ENCODE measurements around the gene PDE8B.

PDE8B gene

GRCh38 chr5:77280036-77280435 lies 69.6 kb downstream of the PDE8B start:
- Histone ChIP-seq H3K4ac (ENCODE audit: low read length) (no peak overlapping the region), H4K91ac (ENCODE audit: low read depth, low read length, poor library complexity) (no peak overlapping the region), H3K79me1 (ENCODE audit: low read depth, low read length) (no peaks in the 10 kb centered on the region), H3K4me3 (ENCODE audit: low read length in 2 of 2) (no peak overlapping the region), H3K4me2 (ENCODE audit: insufficient read depth, low read length, poor library complexity, severe bottlenecking) (no peak overlapping the region), H3K27me3 (ENCODE audit: control insufficient read depth in 3 of 3, insufficient read depth in 3 of 3, low read depth in 1 of 3, low read length in 3 of 3) (peaks cover 0 to 3% (median 0%) of the 10 kb centered on the region in 3 experiments), H2BK15ac (ENCODE audit: low read length) (no peak overlapping the region), H3K9ac (ENCODE audit: low read depth, low read length, poor library complexity) (no peak overlapping the region), H3K36me3 (replicated peaks in 1 of 2; ENCODE audit: control insufficient read depth in 2 of 2, insufficient read depth in 2 of 2, low read length in 2 of 2) (no peaks in the 10 kb centered on the region), H2BK5ac (ENCODE audit: low read length) (no peak overlapping the region), H2AK5ac (ENCODE audit: low read depth, low read length) (no peak overlapping the region), H3K14ac (ENCODE audit: low read length) (no peak overlapping the region), H3K23ac (ENCODE audit: low read depth, low read length, poor library complexity) (no peak overlapping the region), H3K27ac (replicated peaks; ENCODE audit: low read length) (no peak overlapping the region), H2AFZ (ENCODE audit: low read length) (no peak overlapping the region), H2BK12ac (ENCODE audit: low read length) (no peak overlapping the region), H4K8ac (ENCODE audit: low read depth, low read length) (no peak overlapping the region), H3K18ac (ENCODE audit: low read length) (no peak overlapping the region), H3K9me3 (replicated peaks in 1 of 2; ENCODE audit: control insufficient read depth in 2 of 2, insufficient read depth in 1 of 2, low read depth in 1 of 2, low read length in 2 of 2) (no peaks in the 10 kb centered on the region), H2BK120ac (ENCODE audit: low read depth, low read length) (no peak overlapping the region), H3K4me1 (ENCODE audit: control insufficient read depth in 2 of 2, insufficient read depth in 1 of 2, low read depth in 1 of 2, low read length in 2 of 2) (no peaks in the 10 kb centered on the region)
- WGBS, 2 donors (ENCODE audit: extremely low coverage in 2 of 2, insufficient read length in 2 of 2, insufficient replicate concordance in 1 of 2) = no CpG with 5 or more reads among the region's 3 CpGs
- DNase-seq (ENCODE audit: low spot score) = no peak

- H3K36me3 ChIP-seq (replicated peaks in 1 of 2; ENCODE audit: control insufficient read depth in 2 of 2, insufficient read depth in 2 of 2, low read length in 2 of 2) = no peaks in the 10 kb centered on the region
- H3K4me1 ChIP-seq (ENCODE audit: control insufficient read depth in 2 of 2, insufficient read depth in 1 of 2, low read depth in 1 of 2, low read length in 2 of 2) = no peaks in the 10 kb centered on the region
- H2AK5ac ChIP-seq (ENCODE audit: low read depth, low read length) = no peak overlapping the region
- H2BK15ac ChIP-seq (ENCODE audit: low read length) = no peak overlapping the region
- H3K23ac ChIP-seq (ENCODE audit: low read depth, low read length, poor library complexity) = no peak overlapping the region
- H3K27ac ChIP-seq (replicated peaks; ENCODE audit: low read length) = no peak overlapping the region
- H3K27me3 ChIP-seq (ENCODE audit: control insufficient read depth in 3 of 3, insufficient read depth in 3 of 3, low read depth in 1 of 3, low read length in 3 of 3) = peaks cover 0 to 3% (median 0%) of the 10 kb centered on the region in 3 experiments
- no peak overlapping the region for H3K4me2 ChIP-seq (ENCODE audit: insufficient read depth, low read length, poor library complexity, severe bottlenecking)
- no CpG with 5 or more reads among the region's 3 CpGs for WGBS, 2 donors (ENCODE audit: extremely low coverage in 2 of 2, insufficient read length in 2 of 2, insufficient replicate concordance in 1 of 2)
- DNase-seq (ENCODE audit: low spot score) = no peak
- H3K9me3 ChIP-seq (replicated peaks in 1 of 2; ENCODE audit: control insufficient read depth in 2 of 2, insufficient read depth in 1 of 2, low read depth in 1 of 2, low read length in 2 of 2) = no peaks in the 10 kb centered on the region
- no peak overlapping the region for H4K8ac ChIP-seq (ENCODE audit: low read depth, low read length)
- no peak overlapping the region for H2AFZ ChIP-seq (ENCODE audit: low read length)
- no peak overlapping the region for H2BK120ac ChIP-seq (ENCODE audit: low read depth, low read length)
- no peak overlapping the region for H3K14ac ChIP-seq (ENCODE audit: low read length)
- no peak overlapping the region for H3K4ac ChIP-seq (ENCODE audit: low read length)
- H3K4me3 ChIP-seq (ENCODE audit: low read length in 2 of 2) = no peak overlapping the region
- H4K91ac ChIP-seq (ENCODE audit: low read depth, low read length, poor library complexity) = no peak overlapping the region
- H3K18ac ChIP-seq (ENCODE audit: low read length) = no peak overlapping the region
- H3K9ac ChIP-seq (ENCODE audit: low read depth, low read length, poor library complexity) = no peak overlapping the region
- no peaks in the 10 kb centered on the region for H3K79me1 ChIP-seq (ENCODE audit: low read depth, low read length)
- no peak overlapping the region for H2BK5ac ChIP-seq (ENCODE audit: low read length)
- H2BK12ac ChIP-seq (ENCODE audit: low read length) = no peak overlapping the region
Observed at GRCh38 chr5:77281969-77282336, 71.5 kb downstream of the PDE8B start.

- Histone ChIP-seq H2BK5ac (ENCODE audit: low read length) (no peak overlapping the region), H3K36me3 (replicated peaks in 1 of 2; ENCODE audit: control insufficient read depth in 2 of 2, insufficient read depth in 2 of 2, low read length in 2 of 2) (no peaks in the 10 kb centered on the region), H3K4me1 (ENCODE audit: control insufficient read depth in 2 of 2, insufficient read depth in 1 of 2, low read depth in 1 of 2, low read length in 2 of 2) (no peaks in the 10 kb centered on the region), H2BK120ac (ENCODE audit: low read depth, low read length) (no peak overlapping the region), H3K27me3 (ENCODE audit: control insufficient read depth in 3 of 3, insufficient read depth in 3 of 3, low read depth in 1 of 3, low read length in 3 of 3) (peaks cover 0 to 3% (median 0%) of the 10 kb centered on the region in 3 experiments), H2BK12ac (ENCODE audit: low read length) (no peak overlapping the region), H3K14ac (ENCODE audit: low read length) (no peak overlapping the region), H3K4ac (ENCODE audit: low read length) (no peak overlapping the region), H3K9me3 (replicated peaks in 1 of 2; ENCODE audit: control insufficient read depth in 2 of 2, insufficient read depth in 1 of 2, low read depth in 1 of 2, low read length in 2 of 2) (no peaks in the 10 kb centered on the region), H3K23ac (ENCODE audit: low read depth, low read length, poor library complexity) (no peak overlapping the region), H3K4me2 (ENCODE audit: insufficient read depth, low read length, poor library complexity, severe bottlenecking) (no peak overlapping the region), H3K4me3 (ENCODE audit: low read length in 2 of 2) (no peak overlapping the region), H3K9ac (ENCODE audit: low read depth, low read length, poor library complexity) (no peak overlapping the region), H3K27ac (replicated peaks; ENCODE audit: low read length) (no peak overlapping the region), H2BK15ac (ENCODE audit: low read length) (no peak overlapping the region), H3K18ac (ENCODE audit: low read length) (no peak overlapping the region), H4K8ac (ENCODE audit: low read depth, low read length) (no peak overlapping the region), H2AFZ (ENCODE audit: low read length) (no peak overlapping the region), H4K91ac (ENCODE audit: low read depth, low read length, poor library complexity) (no peak overlapping the region), H3K79me1 (ENCODE audit: low read depth, low read length) (no peaks in the 10 kb centered on the region), H2AK5ac (ENCODE audit: low read depth, low read length) (no peak overlapping the region)
- DNase-seq (ENCODE audit: low spot score) = no peak
- no CpG with 5 or more reads among the region's 11 CpGs for WGBS, 2 donors (ENCODE audit: extremely low coverage in 2 of 2, insufficient read length in 2 of 2, insufficient replicate concordance in 1 of 2)
Observed at GRCh38 chr5:77282337-77283027, 72.0 kb downstream of the PDE8B start.

- H2BK15ac ChIP-seq (ENCODE audit: low read length) = no peak overlapping the region
- no peak overlapping the region for H2AK5ac ChIP-seq (ENCODE audit: low read depth, low read length)
- H3K36me3 ChIP-seq (replicated peaks in 1 of 2; ENCODE audit: control insufficient read depth in 2 of 2, insufficient read depth in 2 of 2, low read length in 2 of 2) = no peaks in the 10 kb centered on the region
- no peak overlapping the region for H2BK5ac ChIP-seq (ENCODE audit: low read length)
- H3K4me2 ChIP-seq (ENCODE audit: insufficient read depth, low read length, poor library complexity, severe bottlenecking) = no peak overlapping the region
- H2BK12ac ChIP-seq (ENCODE audit: low read length) = no peak overlapping the region
- no CpG with 5 or more reads among the region's 4 CpGs for WGBS, 2 donors (ENCODE audit: extremely low coverage in 2 of 2, insufficient read length in 2 of 2, insufficient replicate concordance in 1 of 2)
- no peak overlapping the region for H2BK120ac ChIP-seq (ENCODE audit: low read depth, low read length)
- H3K27ac ChIP-seq (replicated peaks; ENCODE audit: low read length) = no peak overlapping the region
- H3K79me1 ChIP-seq (ENCODE audit: low read depth, low read length) = no peaks in the 10 kb centered on the region
- no peak overlapping the region for H3K4ac ChIP-seq (ENCODE audit: low read length)
- no peak for DNase-seq (ENCODE audit: low spot score)
- H3K4me1 ChIP-seq (ENCODE audit: control insufficient read depth in 2 of 2, insufficient read depth in 1 of 2, low read depth in 1 of 2, low read length in 2 of 2) = no peaks in the 10 kb centered on the region
- H3K9me3 ChIP-seq (replicated peaks in 1 of 2; ENCODE audit: control insufficient read depth in 2 of 2, insufficient read depth in 1 of 2, low read depth in 1 of 2, low read length in 2 of 2) = no peaks in the 10 kb centered on the region
- no peak overlapping the region for H3K18ac ChIP-seq (ENCODE audit: low read length)
- H3K9ac ChIP-seq (ENCODE audit: low read depth, low read length, poor library complexity) = no peak overlapping the region
- no peak overlapping the region for H3K23ac ChIP-seq (ENCODE audit: low read depth, low read length, poor library complexity)
- no peak overlapping the region for H2AFZ ChIP-seq (ENCODE audit: low read length)
- H4K91ac ChIP-seq (ENCODE audit: low read depth, low read length, poor library complexity) = no peak overlapping the region
- no peak overlapping the region for H3K4me3 ChIP-seq (ENCODE audit: low read length in 2 of 2)
- H4K8ac ChIP-seq (ENCODE audit: low read depth, low read length) = no peak overlapping the region
- H3K14ac ChIP-seq (ENCODE audit: low read length) = no peak overlapping the region
- H3K27me3 ChIP-seq (ENCODE audit: control insufficient read depth in 3 of 3, insufficient read depth in 3 of 3, low read depth in 1 of 3, low read length in 3 of 3) = peaks cover 0 to 4% (median 0%) of the 10 kb centered on the region in 3 experiments
Observed at GRCh38 chr5:77285251-77285841, 74.9 kb downstream of the PDE8B start.
